HG03045 (cell line): ENCODE data around the gene LAIR1.
"Not testable (repeated sequence)": the region's sequence is repeated elsewhere in the genome, so short reads cannot be mapped to it uniquely, and the experiment has no call there.

Experiments used
- ATAC-seq: cut with Tn5 transposase; IDR thresholded peaks from one replicate; pipeline ENCODE4 v1.9.1; 2021; ENCODE audit warnings: mild to moderate bottlenecking, moderate library complexity; ENCODE audit not compliant: unreplicated experiment

LAIR1 gene

DNA sequence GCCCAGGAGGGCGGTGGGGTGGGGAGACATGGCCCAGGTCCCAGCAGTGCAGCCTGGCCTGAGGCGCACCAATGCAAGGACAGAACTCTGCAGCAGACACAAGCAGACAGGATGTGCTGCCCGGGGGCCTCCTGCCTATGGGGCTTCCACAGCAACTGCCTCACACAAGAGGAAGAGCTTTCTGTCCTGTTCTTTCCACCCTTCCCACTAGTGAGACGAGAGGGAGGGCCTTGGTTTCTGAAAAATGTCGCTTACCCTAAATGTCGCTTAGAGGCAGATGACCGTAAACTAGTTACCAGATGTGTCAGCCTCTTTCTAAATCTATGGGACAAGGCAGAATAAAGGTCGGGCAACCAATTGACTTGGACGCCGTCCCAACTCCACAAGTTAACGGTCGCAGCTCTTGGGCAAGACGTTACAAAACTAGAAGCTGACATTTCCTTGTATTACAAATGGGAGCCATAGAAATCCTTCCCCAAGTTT lies at the start of gene LAIR1:
Gene LAIR1, minus strand, starts transcription at position 157 of the 483 bp plus-strand sequence. Its CDS starts 127 bp downstream, at position 30.
- ATAC-seq = no peak

- no peak for ATAC-seq
These were observed 49.4 kb upstream of the LAIR1 start for GRCh38 chr19:54414156-54414555.

- ATAC-seq = no peak
These were observed 48.1 kb upstream of the LAIR1 start for GRCh38 chr19:54412877-54413276.

GRCh38 chr19:54411033-54411432 lies 46.3 kb upstream of the LAIR1 start:
- ATAC-seq = no peak

DNA sequence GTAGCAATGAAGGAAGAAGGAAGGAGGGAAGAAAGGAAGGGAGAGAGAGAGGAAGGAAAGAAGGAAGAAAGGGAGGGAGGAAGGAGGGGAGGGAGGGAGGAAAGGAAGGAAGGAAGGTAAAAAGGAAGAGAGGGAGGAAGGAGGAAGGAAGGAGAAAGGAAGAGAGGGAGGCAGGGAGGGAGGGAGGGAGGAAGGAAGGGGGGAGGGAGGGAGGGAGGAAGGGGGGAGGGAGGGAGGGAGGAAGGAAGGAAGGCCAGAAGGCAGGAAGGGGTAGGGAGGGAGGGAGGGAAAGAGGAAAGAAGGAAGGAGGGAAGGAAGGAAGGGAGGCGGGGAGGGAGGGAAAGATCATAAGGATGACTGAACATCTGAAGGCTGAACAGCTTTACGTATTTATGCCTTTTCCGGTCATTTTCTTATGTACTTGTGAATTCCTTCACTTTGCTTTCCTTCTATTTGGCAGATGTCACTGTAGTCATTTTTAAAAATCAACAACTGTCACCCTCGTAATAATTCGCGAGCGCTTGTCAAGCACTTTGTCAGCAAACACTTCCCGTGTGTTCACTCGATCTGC lies 43.8 kb upstream of the LAIR1 start:
- no peak for ATAC-seq

DNA sequence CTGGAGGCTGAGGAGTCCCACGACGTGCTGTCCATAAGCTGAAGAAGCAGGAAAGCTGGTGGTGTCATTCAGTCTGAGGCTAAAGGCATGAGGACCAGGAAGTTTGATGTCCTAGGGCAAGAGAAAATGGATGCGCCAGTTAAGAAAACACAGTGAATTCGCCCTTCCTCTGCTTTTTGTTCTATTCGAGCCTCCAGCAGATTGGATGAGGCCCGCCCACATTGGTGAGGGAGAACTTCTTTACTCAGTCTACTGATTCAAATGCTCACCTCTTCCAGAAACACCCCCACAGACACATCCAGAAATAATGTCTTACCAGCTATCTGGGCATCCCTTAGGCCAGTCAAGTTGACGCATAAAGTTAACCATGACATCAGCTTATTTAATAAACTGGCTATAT lies 43.0 kb upstream of the LAIR1 start:
- ATAC-seq = no peak

DNA sequence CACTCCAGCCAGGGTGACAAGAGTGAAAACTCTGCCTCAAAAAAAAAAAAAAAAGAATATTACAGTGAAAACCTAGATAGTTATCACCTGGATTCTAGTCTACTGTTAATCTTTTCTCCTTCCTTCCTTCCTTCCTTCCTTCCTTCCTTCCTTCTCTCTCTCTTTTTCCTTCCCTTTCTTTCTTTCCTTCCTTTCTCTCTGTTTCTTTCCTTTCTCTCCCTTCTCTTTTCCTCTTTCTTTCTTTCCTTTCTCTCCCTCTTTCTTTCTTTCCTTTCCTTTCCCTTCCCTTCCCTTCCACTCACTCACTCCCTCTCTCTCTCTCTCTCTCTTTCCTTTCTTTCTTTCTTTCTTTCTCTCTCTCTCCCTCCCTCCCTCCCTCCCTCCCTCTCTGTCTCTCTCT lies 40.9 kb upstream of the LAIR1 start:
- ATAC-seq = no peak

GRCh38 chr19:54403054-54403453 lies 38.3 kb upstream of the LAIR1 start:
- ATAC-seq = no peak

DNA sequence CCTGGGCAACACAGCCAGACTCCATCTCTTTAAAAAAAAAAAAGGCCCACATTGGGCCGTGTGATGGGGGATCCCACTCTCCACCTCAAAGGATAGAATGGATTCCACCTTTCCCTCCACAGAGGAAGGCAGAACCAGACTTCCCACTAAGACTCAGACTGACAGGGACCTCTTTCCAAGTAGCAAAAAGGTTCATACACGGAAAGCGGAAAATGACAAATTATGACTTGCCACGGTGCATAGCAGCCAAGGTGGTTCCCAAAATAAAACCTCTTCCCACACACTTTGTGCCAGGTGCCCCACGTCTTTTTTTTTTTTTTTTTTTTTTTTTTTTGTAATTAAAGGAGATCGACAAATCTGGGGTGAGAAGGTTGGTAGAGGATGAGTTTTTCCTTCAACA lies 36.2 kb upstream of the LAIR1 start:
- ATAC-seq = no peak

DNA sequence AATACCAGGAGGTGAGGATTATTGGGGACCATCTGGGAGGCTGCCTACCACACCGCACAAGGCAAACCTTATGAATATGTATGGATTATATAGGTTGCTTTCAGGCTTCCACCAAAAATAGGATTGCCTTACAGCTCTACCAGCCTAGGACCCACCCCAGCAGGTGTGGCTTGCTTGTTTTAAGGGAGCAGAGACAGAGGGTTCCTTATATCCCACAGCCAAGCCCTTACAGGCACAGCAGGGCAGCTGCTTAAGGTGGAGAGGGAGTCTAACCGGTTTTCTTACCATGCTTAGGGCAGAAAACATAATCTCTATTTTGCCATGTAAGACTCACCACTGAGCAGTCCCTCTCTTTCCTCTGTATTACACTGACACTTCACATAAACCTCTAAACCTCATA lies 34.5 kb upstream of the LAIR1 start:
- ATAC-seq = no peak

DNA sequence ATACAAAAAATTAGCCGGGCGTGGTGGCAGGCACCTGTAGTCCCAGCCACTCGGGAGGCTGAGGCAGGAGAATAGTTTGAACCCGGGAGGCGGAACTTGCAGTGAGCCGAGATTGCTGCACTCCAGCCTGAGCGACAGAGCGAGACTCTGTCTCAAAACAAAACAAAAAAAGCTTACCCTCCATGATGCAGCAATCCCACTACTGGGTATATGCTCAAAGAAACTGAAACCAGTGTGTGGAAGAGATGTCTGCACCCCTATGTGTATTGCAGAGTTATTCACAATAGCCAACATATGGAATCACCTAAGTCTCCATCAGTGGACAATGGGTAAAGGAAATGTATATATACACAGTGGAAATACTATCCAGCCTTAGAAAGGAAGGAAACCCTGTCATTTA lies 31.0 kb upstream of the LAIR1 start:
- no peak for ATAC-seq

GRCh38 chr19:54393381-54393780 lies 28.6 kb upstream of the LAIR1 start:
- ATAC-seq = no peak

GRCh38 chr19:54392105-54392504 lies 27.4 kb upstream of the LAIR1 start:
- no peak for ATAC-seq

DNA sequence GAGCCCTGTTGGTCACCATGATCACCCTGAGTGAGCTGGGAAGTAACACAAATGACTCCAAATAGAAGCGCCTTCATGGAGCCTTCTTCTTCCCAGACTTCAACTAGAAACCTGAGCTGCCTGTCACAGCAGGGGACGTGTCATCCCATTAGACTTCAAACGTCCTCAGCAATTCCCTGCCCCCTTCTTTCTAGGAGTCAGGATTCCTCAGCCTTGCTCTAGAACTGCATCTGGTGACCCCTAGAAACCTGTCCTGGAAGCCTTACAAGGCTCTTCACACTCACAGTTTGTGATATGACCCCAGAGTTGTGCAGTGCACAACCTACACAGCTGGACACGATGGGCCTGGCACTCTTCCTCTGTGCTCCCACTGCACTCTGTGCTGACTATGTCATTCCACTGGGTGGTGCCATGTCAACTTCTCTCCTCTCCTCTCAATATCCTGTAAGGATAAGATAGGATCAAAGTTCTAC lies 26.9 kb upstream of the LAIR1 start:
- ATAC-seq = no peak

DNA sequence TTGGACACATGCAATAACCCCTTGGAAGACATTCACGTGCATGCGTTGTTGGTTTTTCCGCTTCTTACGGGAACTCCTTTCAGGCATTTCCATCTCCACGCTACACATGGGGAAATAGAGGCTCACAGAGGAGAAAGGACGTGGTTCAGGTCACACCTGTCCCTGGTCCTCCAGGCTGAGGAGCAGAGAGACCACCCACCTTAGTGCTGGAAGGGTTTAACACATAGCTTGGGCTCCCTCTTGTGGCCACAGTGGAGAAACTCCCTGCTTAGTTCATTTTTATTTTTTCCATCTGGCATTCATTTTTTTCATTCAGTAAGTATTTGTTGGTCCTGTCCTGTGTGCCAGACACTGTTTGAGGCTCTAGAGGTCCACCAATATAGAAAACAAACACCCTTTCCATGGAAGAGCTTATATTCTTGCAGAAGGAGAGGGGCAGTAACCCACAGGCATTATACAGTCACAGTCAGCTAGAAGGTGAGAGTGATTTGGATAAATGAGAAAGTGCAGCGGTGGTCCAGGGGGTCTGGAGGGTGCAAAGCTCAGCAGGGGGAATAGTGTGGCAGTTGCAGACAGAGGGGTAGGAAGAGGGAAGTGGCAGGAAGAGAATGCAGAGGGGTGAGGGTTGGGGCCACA lies 26.3 kb upstream of the LAIR1 start:
- ATAC-seq = no peak

DNA sequence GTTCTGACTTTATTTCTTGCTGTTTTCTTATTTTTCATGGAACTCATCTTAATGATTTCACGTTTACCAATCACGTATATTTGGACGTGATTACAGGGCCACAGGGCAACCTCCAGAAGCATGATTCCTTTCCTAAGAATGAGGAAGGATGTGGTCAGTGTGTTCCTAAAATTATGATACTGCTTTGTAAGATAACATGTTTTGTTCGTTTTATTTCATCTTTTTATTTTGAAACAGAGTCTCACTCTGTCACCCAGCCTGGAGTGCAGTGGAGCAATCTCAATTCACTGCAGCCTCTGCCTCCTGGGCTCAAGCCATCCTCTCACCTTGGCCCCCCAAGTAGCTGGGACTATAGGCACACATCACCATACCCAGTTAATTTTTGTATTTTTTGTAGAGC lies 24.8 kb upstream of the LAIR1 start:
- ATAC-seq = no peak

GRCh38 chr19:54388802-54389139 lies 24.0 kb upstream of the LAIR1 start:
- no peak for ATAC-seq

GRCh38 chr19:54387991-54388801 lies 23.5 kb upstream of the LAIR1 start:
- no peak for ATAC-seq

DNA sequence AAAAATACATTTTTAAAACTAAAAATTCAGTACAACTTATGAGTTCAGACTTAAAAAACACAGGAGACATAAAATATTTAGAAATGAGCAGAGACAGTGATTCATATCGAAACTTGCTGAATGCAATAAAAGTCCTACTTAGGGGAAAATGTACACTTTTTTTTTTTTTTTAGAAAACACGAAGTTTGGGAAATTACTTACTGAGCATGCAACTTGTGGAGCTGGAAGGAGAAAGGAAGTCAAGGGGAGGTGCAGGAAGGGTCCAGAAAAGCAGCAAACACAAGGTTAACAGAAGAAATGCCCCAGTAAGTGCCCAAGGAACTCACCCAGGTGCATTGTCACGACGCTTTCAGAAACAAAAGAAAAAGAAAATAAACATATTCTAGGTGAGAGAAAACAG lies 18.6 kb upstream of the LAIR1 start:
- ATAC-seq = no peak

GRCh38 chr19:54382041-54382440 lies 17.3 kb upstream of the LAIR1 start:
- not testable (repeated sequence) for ATAC-seq

GRCh38 chr19:54380897-54381296 lies 16.2 kb upstream of the LAIR1 start:
- ATAC-seq = no peak

GRCh38 chr19:54379187-54379678 lies 14.5 kb upstream of the LAIR1 start:
- no peak for ATAC-seq
